HG03108 (cell line): Measurements from ENCODE around the gene SLC9A9.
"Not testable (repeated sequence)": the region's sequence is repeated elsewhere in the genome, so short reads cannot be mapped to it uniquely, and the experiment has no call there.

Source experiments
- ATAC-seq: cut with Tn5 transposase; IDR thresholded peaks from one replicate; pipeline ENCODE4 v1.9.1; 2021; ENCODE audit warnings: moderate library complexity; ENCODE audit not compliant: unreplicated experiment

The SLC9A9 gene

GRCh38 chr3:143810953-143811265, 37.4 kb downstream of the SLC9A9 start:
- peak; percentile 43 for ATAC-seq

- no peak for ATAC-seq
These were observed 37.9 kb downstream of the SLC9A9 start for GRCh38 chr3:143810166-143810952.

GRCh38 chr3:143809121-143809621, 39.1 kb downstream of the SLC9A9 start:
- ATAC-seq = no peak

GRCh38 chr3:143808030-143808429, 40.2 kb downstream of the SLC9A9 start:
- ATAC-seq = no peak

GRCh38 chr3:143806038-143806437, 42.2 kb downstream of the SLC9A9 start:
- no peak for ATAC-seq

GRCh38 chr3:143805476-143805875, 42.8 kb downstream of the SLC9A9 start:
- ATAC-seq = not testable (repeated sequence)

- ATAC-seq = not testable (repeated sequence)
These were observed 47.2 kb downstream of the SLC9A9 start for GRCh38 chr3:143801046-143801445.

GRCh38 chr3:143798151-143798550, 50.1 kb downstream of the SLC9A9 start:
- ATAC-seq = not testable (repeated sequence)

GRCh38 chr3:143795874-143796273, 52.4 kb downstream of the SLC9A9 start:
- no peak for ATAC-seq

GRCh38 chr3:143794793-143795462, 53.3 kb downstream of the SLC9A9 start:
- ATAC-seq = no peak

- ATAC-seq = no peak
These were observed 54.3 kb downstream of the SLC9A9 start for GRCh38 chr3:143793971-143794370.

- ATAC-seq = no peak
These were observed 56.9 kb downstream of the SLC9A9 start for GRCh38 chr3:143791386-143791785.

- ATAC-seq = no peak
These were observed 61.8 kb downstream of the SLC9A9 start for GRCh38 chr3:143786219-143787191.

GRCh38 chr3:143784446-143784845, 63.8 kb downstream of the SLC9A9 start:
- ATAC-seq = no peak

GRCh38 chr3:143783851-143784370, 64.4 kb downstream of the SLC9A9 start:
- ATAC-seq = no peak

GRCh38 chr3:143775459-143775858, 72.8 kb downstream of the SLC9A9 start:
- ATAC-seq = peak; percentile 92

GRCh38 chr3:143771939-143772338, 76.3 kb downstream of the SLC9A9 start:
- ATAC-seq = no peak

GRCh38 chr3:143771258-143771657, 77.0 kb downstream of the SLC9A9 start:
- ATAC-seq = no peak

GRCh38 chr3:143770391-143770790, 77.9 kb downstream of the SLC9A9 start:
- ATAC-seq = no peak

GRCh38 chr3:143769616-143770015, 78.7 kb downstream of the SLC9A9 start:
- no peak for ATAC-seq

- no peak for ATAC-seq
These were observed 83.4 kb downstream of the SLC9A9 start for GRCh38 chr3:143764840-143765239.
